Posterior vena cava (tissue), 2 donors: ENCODE data around the gene CACNA1C. TPM values are rescaled to one million over a fixed set of nuclear protein-coding genes. Genes with fewer than 3 reads are reported as not detected.
"Not testable (repeated sequence)": the region's sequence is repeated elsewhere in the genome, so short reads cannot be mapped to it uniquely, and the experiment has no call there.

Source experiments
- DNase-seq: peaks from one replicate; pipeline ENCODE4 v3.0.0-alpha.2; 2020; ENCODE audit warnings: low spot score
- intact Hi-C, 2 donors: fragments of 100-400 bp; cut with DNase I; formaldehyde crosslinking; loops; one replicate each; pipeline versions ENCODE4 v1.14.1 to v1.14.2; 2022 to 2023
- total RNA-seq, 2 donors: library from RNA; stranded (reverse); fragmentation: NEBNext Ultra II Directional; extraction: Animal tissue kit (Norgen Biotek cat#: 25700); gene quantifications; one replicate each; pipeline ENCODE4 v1.2.1, GENCODE V29; 2021
- donor health status: DM: yes; HTN: yes; CAD: no.
- donor health status: DM: yes; HTN: yes; CAD: no.

CACNA1C gene
- total RNA-seq, 2 donors from 2014 or later: 71.3 to 71.8 TPM

- DNase-seq: no peak
These were observed 686.3 kb downstream of the CACNA1C start for GRCh38 chr12:2739069-2739468.

DNA sequence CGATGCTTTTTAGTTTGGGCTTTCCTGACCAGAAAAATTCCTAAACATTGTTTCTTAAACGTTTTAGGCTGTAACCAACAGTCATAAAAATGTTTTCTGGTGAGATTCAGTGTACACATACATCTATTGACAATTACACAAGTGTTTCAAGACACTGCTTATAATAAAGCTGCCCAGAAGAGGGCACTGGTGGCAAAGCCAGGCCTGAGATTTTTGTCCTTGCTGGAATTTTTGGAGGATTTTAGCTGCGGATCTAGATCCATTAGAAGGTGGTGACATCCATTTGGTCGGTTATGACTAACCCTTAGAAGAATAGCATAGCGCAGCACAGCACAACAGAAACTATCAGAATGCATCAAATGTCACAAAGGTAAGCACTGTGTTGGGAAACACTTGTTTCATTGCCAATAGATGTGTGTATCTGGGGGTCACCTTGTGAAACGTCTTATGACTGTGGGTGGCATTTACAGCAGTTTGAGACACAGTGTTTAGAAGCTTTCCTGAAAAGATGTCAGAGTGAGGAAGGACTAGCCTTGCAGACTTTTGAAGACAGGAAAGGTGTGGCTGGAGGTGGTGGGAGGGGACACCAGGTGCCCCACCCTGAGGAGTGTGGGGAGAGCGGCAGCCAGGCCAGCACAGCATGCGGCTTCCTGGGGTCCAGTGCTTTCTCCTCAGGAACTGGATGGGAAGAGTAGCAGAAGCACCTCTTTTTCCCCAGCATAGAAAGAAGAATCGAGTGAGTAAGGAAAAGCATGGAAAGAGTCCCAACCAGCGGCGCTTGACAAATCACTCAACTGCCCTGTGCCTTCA lies 687.2 kb downstream of the CACNA1C start:
- no peak for DNase-seq
- intact Hi-C loops: loop anchor here (2.0 to 10.0 kb wide), 2 partner anchors 45 to 93 kb away; no protein-coding TSS in a partner anchor

More at GRCh38 chr12:2739069-2739468, 686.3 kb downstream of the CACNA1C start:
- intact Hi-C loops: loop anchor here in 1 of 2 donors (10.0 kb wide), 1 partner anchor 46 kb away; no protein-coding TSS in a partner anchor

DNA sequence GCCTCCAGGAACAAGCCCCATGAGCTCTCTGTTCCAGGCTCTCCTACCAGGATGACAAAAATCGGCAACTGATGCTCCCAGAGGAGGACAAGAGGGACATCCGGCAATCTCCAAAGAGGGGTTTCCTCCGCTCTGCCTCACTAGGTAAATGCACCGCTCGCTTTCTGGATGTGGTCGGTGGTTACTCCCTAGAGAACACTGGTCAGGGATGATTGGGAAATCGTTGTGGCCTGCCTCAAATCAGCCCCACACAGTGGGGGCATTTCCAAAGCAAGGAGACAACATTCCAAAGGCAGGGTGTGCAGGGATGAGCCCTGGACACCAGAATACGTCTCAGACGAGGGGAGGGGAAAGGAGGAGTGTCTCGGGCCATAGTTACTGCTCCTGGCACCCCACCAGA lies 689.2 kb downstream of the CACNA1C start:
- intact Hi-C loops, DNase-seq: not testable (repeated sequence)

DNA sequence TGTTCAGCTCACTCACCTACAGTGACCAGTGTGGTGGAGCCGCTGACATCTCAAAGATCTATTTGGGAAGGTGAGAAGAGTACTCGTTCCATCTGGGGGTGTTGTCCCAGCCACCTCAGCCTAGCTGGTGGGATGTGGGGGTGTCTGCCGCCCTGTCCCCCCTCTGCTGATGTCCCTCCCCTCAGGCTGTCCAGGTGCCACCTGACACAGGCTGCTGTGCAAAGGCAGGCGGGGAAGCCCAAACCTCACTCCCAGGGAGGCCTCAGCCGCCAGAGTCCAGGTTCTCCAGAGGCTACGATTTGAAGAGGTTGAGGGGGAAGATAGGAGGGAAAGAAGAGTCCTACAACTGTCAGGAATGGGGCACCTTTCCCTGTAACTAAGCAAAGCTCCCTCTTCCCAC lies 690.7 kb downstream of the CACNA1C start:
- no peak for DNase-seq
- intact Hi-C loops: no loop called here

GRCh38 chr12:2745655-2746054 lies 692.9 kb downstream of the CACNA1C start:
- intact Hi-C loops: no loop called here
- no peak for DNase-seq

Other genes starting within 250 kb of the CACNA1C start
- not detected for gene LRTM2, start 232.4 kb upstream of the CACNA1C start, total RNA-seq
- 1 to 10 TPM; 5.9 to 7.3 TPM for gene CACNA2D4, start 134.3 kb upstream of the CACNA1C start, total RNA-seq
- gene DCP1B, start 48.5 kb upstream of the CACNA1C start, total RNA-seq: 10 to 100 TPM; 14.6 to 18.0 TPM